ENCODE measurements around the gene HTR3D.
"Not testable (repeated sequence)": the region's sequence is repeated elsewhere in the genome, so short reads cannot be mapped to it uniquely, and the experiment has no call there.

The HTR3D gene

DNA sequence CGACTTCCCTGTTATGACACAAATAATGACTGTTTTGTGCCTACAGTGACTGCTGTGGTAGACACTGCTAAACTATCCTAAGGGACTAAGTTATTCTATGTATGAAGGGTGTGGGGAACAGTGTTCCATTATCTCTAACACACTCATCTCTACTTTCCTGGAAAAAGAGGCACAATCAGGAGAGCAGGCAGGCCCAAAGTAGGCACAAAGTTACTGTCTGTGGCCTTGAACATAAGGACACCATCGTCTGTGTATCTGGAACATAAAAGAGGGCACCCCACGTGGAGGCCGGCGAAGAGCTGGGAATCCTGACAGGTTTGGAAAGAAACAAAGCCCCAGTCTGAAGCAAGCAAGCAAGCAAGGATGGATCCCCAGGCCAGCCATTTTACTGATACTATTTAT lies 15.4 kb upstream of the HTR3D start:
- peak; percentile 14 for DNase-seq (ENCODE audit: low read depth, low spot score)

GRCh38 chr3:184016811-184017671 lies 14.5 kb upstream of the HTR3D start:
- peak; percentile 93 for DNase-seq (ENCODE audit: low read depth, low spot score)

DNA sequence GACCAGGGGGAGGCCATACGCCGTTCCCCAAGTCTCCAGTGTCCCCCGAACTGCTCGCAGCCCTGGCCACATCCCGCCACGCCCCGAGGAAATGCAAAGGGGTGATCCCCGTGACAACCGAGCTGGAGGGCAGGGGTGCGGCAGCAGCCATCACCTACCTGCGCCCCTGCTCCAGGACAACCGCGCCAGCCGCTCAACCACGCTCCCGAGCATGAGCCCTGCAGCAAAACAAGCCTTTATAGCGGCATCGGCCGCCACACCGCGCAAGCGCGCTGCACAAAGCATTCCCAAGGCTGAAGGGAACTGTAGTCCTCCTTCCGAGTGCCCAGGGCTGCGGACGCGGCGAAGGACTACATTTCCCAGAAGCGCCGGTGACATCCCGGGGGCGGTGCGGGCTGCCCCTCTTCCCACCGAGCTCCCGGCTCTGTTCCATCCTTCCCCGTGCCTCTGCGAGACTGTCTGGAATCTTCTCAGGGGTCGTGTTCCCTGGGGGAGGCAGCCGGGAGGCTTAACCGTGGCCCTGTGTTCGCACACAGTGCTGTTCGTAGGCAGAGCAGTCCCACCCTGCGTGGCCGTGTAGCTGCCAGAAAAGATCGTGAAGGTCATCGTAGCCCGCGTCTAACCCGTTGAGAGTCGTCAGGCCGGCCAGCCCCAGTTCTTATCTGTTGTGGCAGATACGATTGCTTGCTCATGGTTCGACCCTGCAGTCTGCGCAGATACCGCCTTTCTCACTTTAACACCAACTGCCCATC lies 13.7 kb upstream of the HTR3D start, which contains the start of gene ABCC5:
ABCC5 (minus strand) TSS at position 213 of the 752 bp plus-strand sequence. CDS start 3,492 bp downstream, outside the sequence.
- DNase-seq (ENCODE audit: low read depth, low spot score): peak; percentile 98

- DNase-seq (ENCODE audit: low read depth, low spot score): no peak
Observed at GRCh38 chr3:184018424-184018973, 13.0 kb upstream of the HTR3D start.

GRCh38 chr3:184022323-184022722 lies 9.2 kb upstream of the HTR3D start:
- DNase-seq (ENCODE audit: low read depth, low spot score): no peak

GRCh38 chr3:184025256-184025655 lies 6.3 kb upstream of the HTR3D start:
- not testable (repeated sequence) for DNase-seq (ENCODE audit: low read depth, low spot score)

DNA sequence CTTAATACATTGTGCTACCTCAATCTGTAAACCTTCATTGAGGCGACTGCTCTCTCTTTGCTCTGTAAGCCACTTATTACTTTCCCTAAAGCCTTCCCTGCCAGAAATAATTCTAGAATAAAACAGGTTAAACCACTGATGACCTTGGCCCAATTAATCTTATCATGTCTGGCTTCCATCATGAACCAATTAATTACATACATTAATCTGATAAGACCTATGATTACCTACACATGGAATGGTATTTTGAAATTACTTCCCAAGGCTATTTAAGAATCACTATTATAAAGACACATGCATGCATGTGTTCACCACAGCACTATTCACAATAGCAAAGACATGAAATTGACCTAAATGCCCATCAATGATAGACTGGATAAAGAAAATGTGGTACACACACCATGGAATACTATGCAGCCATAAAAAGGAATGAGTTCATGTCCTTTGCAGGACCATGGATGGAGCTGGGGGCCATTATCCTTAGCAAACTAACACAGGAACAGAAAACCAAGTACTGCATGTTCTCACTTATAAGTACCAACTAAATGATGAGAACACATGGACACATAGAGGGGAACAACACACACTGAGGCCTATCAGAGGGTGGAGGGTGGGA lies 3.2 kb upstream of the HTR3D start:
- not testable (repeated sequence) for DNase-seq (ENCODE audit: low read depth, low spot score)

DNA sequence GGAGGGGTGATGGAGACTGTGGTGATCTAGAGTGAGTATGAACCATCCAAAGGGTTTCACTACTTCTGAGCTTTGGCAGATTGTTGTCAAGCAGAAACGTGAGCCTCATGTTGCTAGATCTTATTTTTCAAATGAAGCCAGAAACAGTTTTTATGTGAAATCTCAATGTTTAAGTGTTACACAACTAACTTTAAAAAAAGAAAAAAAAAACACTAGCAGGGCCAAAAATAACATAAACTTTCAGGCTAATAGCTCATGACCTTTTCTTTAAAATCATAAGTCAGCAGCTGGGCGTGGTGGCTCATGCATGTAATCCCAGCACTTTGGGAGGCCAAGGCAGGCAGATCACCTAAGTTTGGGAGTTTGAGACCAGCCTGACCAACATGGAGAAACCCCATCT lies 2.1 kb upstream of the HTR3D start:
- DNase-seq (ENCODE audit: low read depth, low spot score): no peak

DNA sequence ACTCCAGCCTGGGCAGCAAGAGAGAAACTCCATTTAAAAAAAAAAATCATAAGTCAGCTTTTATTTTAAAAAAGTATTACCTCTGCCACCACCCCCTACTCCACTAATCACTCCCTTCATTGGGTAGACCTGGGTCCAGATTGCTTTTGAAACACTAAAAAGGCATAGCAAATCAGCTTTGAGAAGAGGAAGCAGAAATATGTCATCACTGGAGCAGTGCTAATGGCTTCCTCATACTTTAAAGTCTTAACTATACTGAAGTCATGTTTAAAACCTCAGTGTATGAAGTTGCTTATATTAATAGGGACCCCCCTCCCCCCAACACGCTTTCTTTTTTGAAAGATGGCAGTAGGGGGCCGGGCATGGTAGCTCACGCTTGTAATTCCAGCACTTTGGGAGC lies 1.0 kb upstream of the HTR3D start:
- DNase-seq (ENCODE audit: low read depth, low spot score): no peak

GRCh38 chr3:184037816-184038215 lies 6.3 kb downstream of the HTR3D start:
- DNase-seq (ENCODE audit: low read depth, low spot score): no peak

GRCh38 chr3:184038307-184038706 lies 6.8 kb downstream of the HTR3D start:
- not testable (repeated sequence) for DNase-seq (ENCODE audit: low read depth, low spot score)

DNA sequence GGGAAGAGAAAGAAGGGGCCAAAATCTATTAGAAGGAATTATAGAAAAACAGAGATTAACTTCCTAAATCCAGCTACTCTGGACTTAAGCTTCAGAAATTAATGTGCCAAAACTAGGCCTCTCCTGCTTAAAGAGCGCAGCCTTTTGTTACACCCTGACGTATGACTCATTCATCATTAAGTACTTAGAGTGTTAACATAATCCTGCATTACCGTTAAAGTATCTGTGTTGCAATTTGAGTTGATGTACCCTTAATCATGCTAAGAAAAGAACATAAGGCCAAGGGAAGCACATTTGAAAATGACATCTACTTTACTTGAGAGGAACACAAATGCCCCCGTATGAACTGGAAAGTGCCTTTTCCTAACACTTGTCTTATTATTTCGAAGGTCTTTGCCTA lies 7.9 kb downstream of the HTR3D start:
- no peak for DNase-seq (ENCODE audit: low read depth, low spot score)

DNA sequence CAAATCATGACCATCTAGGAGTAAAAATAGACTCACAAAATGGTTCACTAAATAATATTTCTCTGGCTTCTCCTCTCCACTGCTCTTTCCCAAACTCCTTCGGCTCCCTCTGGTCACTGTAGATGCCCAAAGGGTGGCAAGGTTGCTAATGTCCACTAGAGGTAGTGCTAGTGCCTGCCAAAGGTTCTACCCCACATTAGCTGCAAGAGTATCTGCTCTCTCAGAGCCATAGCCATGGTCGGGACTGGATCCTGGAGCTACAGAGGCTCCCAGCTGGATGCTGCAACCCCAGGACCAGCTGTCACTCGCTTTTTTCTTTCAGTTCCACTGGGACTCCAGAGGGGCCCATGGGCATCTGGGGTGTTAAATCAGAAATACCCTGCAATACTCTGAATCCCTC lies 8.5 kb downstream of the HTR3D start:
- peak; percentile 57 for DNase-seq (ENCODE audit: low read depth, low spot score)

DNA sequence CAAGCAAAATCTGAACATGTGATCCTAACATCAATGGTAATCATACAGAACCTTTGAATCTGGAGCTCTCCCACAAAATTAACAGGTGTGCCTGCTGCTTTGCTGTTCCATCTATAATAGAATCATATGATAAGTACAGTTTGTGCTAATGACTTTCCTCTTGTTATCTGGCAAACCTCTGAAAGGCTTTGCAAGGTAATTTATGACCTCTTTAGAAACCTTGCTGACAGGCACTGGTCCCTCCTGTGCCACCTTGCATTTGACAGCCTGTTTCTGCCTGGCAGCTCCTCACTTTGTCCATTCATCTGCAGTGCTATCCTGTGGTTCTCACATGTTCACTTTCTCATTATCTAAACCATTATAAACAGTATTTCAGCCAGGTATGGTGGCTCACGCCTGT lies 11.1 kb downstream of the HTR3D start:
- no peak for DNase-seq (ENCODE audit: low read depth, low spot score)

GRCh38 chr3:184045995-184046394 lies 14.5 kb downstream of the HTR3D start:
- no peak for DNase-seq (ENCODE audit: low read depth, low spot score)

GRCh38 chr3:184050217-184050847 lies 18.8 kb downstream of the HTR3D start:
- no peak for DNase-seq (ENCODE audit: low read depth, low spot score)

DNA sequence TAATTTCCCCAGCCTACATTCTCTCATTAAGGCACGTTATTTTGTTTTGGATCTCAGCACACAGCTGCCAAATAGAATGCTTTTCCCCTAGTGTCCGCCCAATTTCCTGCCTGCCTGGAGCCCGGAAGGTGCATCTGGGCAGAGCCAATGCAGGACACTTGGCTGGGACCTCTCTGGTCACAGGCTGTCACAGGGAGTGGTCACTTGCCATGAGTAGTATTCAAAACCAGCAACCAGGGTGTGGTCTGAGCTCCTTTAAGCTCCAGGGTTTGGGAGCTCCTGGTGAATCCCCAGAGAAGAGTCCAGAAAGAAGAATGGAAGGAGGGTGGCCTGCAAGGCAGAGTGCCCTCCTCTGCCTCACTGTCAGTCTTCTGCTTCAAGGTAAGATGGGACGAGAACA lies 21.2 kb downstream of the HTR3D start, which contains the start of gene HTR3C:
HTR3C (plus strand) TSS at position 281 of the 400 bp plus-strand sequence; CDS start at position 315, 34 bp downstream.
- DNase-seq (ENCODE audit: low read depth, low spot score): no peak

- no peak for DNase-seq (ENCODE audit: low read depth, low spot score)
Observed at GRCh38 chr3:184058029-184058428, 26.5 kb downstream of the HTR3D start.

DNA sequence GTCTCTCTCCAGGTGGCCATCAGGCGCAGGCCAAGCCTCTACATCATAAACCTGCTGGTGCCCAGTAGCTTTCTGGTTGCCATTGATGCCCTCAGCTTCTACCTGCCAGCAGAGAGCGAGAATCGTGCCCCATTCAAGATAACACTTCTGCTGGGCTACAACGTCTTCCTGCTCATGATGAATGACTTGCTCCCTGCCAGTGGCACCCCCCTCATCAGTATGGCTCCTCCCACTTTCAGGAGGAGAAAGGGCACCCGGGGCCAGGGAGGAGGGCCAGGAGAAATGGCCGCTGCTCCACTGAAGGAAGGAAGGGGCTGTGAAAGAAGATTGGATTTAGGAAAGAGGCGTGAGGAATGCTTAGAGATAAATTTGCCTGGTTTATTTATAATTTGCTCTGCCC lies 27.9 kb downstream of the HTR3D start:
- DNase-seq (ENCODE audit: low read depth, low spot score): no peak

DNA sequence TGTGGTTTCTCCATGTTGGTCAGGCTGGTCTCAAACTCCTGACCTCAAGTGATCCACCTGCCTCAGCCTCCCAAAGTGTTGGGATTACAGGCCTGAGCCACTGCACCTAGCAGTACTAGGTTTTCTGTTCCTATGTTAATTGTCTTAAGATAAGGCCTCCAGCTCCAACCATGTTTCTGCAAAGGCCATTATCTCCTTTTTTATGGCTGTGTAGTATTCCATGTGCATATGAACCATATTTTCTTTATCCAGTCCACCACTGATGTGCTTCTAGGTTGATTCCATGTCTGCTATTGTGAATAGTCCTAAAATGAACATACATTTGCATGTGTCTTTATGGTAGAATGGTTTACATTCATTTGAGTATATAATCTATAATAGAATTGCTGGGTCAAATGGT lies 31.1 kb downstream of the HTR3D start:
- DNase-seq (ENCODE audit: low read depth, low spot score): no peak

DNA sequence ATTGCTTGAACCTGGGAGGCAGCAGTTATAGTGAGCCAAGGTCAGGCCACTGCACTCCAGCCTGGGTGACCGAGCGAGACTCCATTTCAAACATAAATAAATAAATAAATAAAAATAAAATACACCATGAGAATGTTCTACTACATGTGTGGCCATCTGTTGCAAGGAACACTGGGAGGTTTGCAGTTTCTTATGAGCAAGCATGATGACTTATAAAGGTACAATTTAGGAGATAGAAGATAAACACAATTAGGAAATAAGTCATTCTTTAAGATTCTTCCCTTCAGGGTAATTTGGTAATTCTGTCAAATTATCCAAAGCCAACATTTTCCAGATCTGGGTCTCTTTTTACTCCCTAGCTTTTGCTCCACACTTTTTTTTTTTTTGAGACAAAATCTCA lies 34.7 kb downstream of the HTR3D start:
- no peak for DNase-seq (ENCODE audit: low read depth, low spot score)

All from ELF-1 (cell line).